Adrenal gland (tissue), 5 donors: ENCODE data around the gene RICTOR.

Experiments used
- CTCF ChIP-seq, 6 experiments: fragments of 450-650 bp in 4 of 6; fragments of 200-600 bp in 2 of 6; sonication (generic) in 1 of 6; IDR thresholded peaks; 1 replicate in 5 of 6; 2 replicates in 1 of 6; pipeline versions ENCODE4 v1.5.1 to v1.8.0; 2016 to 2021; ENCODE audit warnings: antibody characterized with exemption in 6 of 6, mild to moderate bottlenecking in 2 of 6, moderate library complexity in 1 of 6
- POLR2A ChIP-seq, 2 donors: fragments of 450-650 bp; IDR thresholded peaks; one replicate each; pipeline ENCODE4 v1.6.1; 2017; ENCODE audit warnings: antibody characterized with exemption in 2 of 2, mild to moderate bottlenecking in 2 of 2, moderate library complexity in 1 of 2
- donor health status: DM: no; HTN: no; CAD: no.

GRCh38 chr5:38926121-38926520, 148.1 kb downstream of the RICTOR start:
- TF ChIP-seq CTCF (IDR thresholded peaks at IDR 0.05) (no peak), POLR2A (IDR thresholded peaks at IDR 0.05) (no peak)
